ENCODE results near the gene PARD3.
A peak's percentile ranks its signal among the peaks of the same experiment; 100 is the strongest.

- TF ChIP-seq CTCF (IDR thresholded peaks at IDR 0.05; ENCODE audit: poor library complexity) (peak; percentile 37), EZH2 (IDR thresholded peaks at IDR 0.05; ENCODE audit: borderline replicate concordance) (no peak)
These were observed 509.9 kb downstream of the PARD3 start for GRCh38 chr10:34305189-34305588.
